ENCODE results near the gene INHBB. TPM values are rescaled to one million over a fixed set of nuclear protein-coding genes. Genes with fewer than 3 reads are reported as not detected.

INHBB gene
- total RNA-seq (not detected), polyA plus RNA-seq (not detected)

GRCh38 chr2:120346026-120346666, at the start of gene INHBB:
INHBB (plus strand) TSS chr2:120346136; CDS start chr2:120346189, 53 bp downstream.
- intact Hi-C loops (cut with micrococcal nuclease) = no loop called here
- H3K4me3 ChIP-seq (ENCODE audit: low read length in 2 of 2) = peak within 1 kb of the TSS in 1 of 2 donors; percentile 35
- peaks cover 8 to 27% (median 22%) of the 10 kb centered on the region in 4 donors for H3K4me1 Mint-ChIP-seq
- ChIA-PET CTCF (ENCODE audit: partially characterized antibody) (no interaction called here), POLR2A (ENCODE audit: partially characterized antibody) (no interaction called here)
- H3K27ac Mint-ChIP-seq = peak within 1 kb of the TSS in 2 of 7 donors; percentile 52 to 80
- peaks cover 0 to 2% (median 0%) of the 10 kb centered on the region in 8 donors for H3K9me3 Mint-ChIP-seq
- H3K27me3 Mint-ChIP-seq = peaks cover 34 to 42% of the 10 kb centered on the region in 2 donors
- H3K9me3 ChIP-seq (ENCODE audit: control insufficient read depth in 1 of 2, low read length in 2 of 2) = no peaks in the 10 kb centered on the region
- H3K36me3 Mint-ChIP-seq = no peaks in the 10 kb centered on the region
- no peak for DNase-seq
- peak within 1 kb of the TSS; percentile 72 to 91 (median 83) for H3K4me3 Mint-ChIP-seq
- H3K36me3 ChIP-seq (ENCODE audit: insufficient read depth, low read length) = no peaks in the 10 kb centered on the region
- peaks cover 29% of the 10 kb centered on the region for H3K4me1 ChIP-seq (ENCODE audit: insufficient read depth, low read length)
- peaks cover 24% of the 10 kb centered on the region for H3K27me3 ChIP-seq (ENCODE audit: insufficient read depth, low read length)
- H3K27ac ChIP-seq (ENCODE audit: low read depth, low read length) = no peak within 1 kb of the TSS

DNA sequence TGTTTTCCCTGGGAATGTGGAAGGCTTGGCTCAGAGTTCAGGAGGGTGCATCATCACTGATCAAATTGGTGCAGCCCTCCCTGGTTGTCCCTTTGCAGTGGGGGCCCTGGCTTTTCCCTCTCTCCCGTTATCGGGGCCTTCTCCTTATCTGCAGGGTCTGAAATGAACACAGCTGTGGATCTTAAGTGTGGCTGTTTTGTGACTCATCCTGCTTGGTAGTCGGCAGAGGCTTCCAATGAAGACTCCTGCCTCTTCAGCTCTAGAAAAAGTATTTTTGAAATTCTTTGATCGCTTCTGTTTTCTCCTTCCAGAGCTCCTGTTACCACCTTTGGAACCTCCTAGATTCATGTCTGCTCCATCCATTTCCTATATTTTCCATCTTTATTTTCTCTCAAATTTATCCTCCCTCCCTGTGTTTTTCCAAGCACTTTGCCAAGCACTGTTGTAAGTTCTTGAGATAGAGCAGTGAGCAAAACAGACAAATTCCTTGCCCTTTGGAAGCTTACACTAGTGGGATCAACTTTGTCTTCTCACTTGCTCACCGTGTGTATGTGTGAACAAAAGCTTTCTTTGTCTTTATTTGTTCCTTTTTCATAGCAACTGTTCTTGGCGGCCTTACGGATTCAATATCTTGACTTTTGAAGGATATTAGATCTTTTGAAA, 47.6 kb upstream of the INHBB start:
- Histone ChIP-seq H3K9me3 (ENCODE audit: control insufficient read depth in 1 of 2, low read length in 2 of 2) (no peaks in the 10 kb centered on the region), H3K36me3 (ENCODE audit: insufficient read depth, low read length) (peaks cover 14% of the 10 kb centered on the region), H3K27ac (ENCODE audit: low read depth, low read length) (no peak overlapping the region), H3K4me3 (ENCODE audit: low read length in 2 of 2) (no peak overlapping the region), H3K27me3 (ENCODE audit: insufficient read depth, low read length) (no peaks in the 10 kb centered on the region), H3K4me1 (ENCODE audit: insufficient read depth, low read length) (no peaks in the 10 kb centered on the region)
- POLR2A ChIA-PET (ENCODE audit: partially characterized antibody) = no interaction called here
- peaks cover 43 to 46% of the 10 kb centered on the region in 2 donors for H3K36me3 Mint-ChIP-seq
- no peaks in the 10 kb centered on the region for H3K27me3 Mint-ChIP-seq
- no peak overlapping the region for H3K4me3 Mint-ChIP-seq
- CTCF ChIA-PET (ENCODE audit: partially characterized antibody) = interaction anchor here (1.4 to 11.3 kb wide), 2 partner anchors 15 to 122 kb away, joined by 3 to 91 read pairs; no protein-coding TSS in a partner anchor
- intact Hi-C loops (cut with micrococcal nuclease) = no loop called here
- H3K27ac Mint-ChIP-seq = no peak overlapping the region
- DNase-seq = no peak
- H3K4me1 Mint-ChIP-seq = peaks cover 0 to 5% (median under 1%) of the 10 kb centered on the region in 4 donors
- no peaks in the 10 kb centered on the region for H3K9me3 Mint-ChIP-seq

DNA sequence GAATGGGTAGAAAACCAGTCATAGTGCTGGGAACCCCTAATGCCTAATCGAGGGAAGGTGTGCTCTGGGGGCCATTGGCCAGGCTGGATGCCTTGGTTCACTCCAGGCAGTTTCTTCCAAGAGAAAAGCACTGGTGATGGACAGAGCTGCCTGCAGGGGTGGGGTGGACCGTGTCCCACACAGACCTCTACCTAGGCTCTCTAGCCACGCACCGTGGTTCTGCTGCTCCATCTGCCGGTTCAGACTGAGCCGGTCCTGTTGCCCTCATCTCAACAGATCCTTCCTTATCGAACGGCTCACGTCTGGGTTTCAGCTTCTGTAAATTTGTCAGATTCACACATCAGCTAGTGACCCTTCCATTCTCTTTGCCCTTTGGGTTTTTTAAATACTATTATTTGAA, 46.9 kb upstream of the INHBB start:
- Mint-ChIP-seq H3K36me3 (peaks cover 36 to 47% of the 10 kb centered on the region in 2 donors), H3K4me3 (no peak overlapping the region), H3K27ac (no peak overlapping the region), H3K9me3 (no peaks in the 10 kb centered on the region), H3K4me1 (peaks cover 0 to 5% (median under 1%) of the 10 kb centered on the region in 4 donors), H3K27me3 (no peaks in the 10 kb centered on the region)
- POLR2A ChIA-PET (ENCODE audit: partially characterized antibody) = no interaction called here
- CTCF ChIA-PET (ENCODE audit: partially characterized antibody) = interaction anchor here (1.4 to 11.3 kb wide), 2 partner anchors 14 to 123 kb away, joined by 3 to 91 read pairs; no protein-coding TSS in a partner anchor
- no peak overlapping the region for H3K27ac ChIP-seq (ENCODE audit: low read depth, low read length)
- no peaks in the 10 kb centered on the region for H3K27me3 ChIP-seq (ENCODE audit: insufficient read depth, low read length)
- DNase-seq = no peak
- H3K9me3 ChIP-seq (ENCODE audit: control insufficient read depth in 1 of 2, low read length in 2 of 2) = no peaks in the 10 kb centered on the region
- intact Hi-C loops (cut with micrococcal nuclease) = no loop called here
- H3K36me3 ChIP-seq (ENCODE audit: insufficient read depth, low read length) = peaks cover 7% of the 10 kb centered on the region
- H3K4me3 ChIP-seq (ENCODE audit: low read length in 2 of 2) = no peak overlapping the region
- no peaks in the 10 kb centered on the region for H3K4me1 ChIP-seq (ENCODE audit: insufficient read depth, low read length)

GRCh38 chr2:120299561-120299960, 46.4 kb upstream of the INHBB start:
- Mint-ChIP-seq H3K9me3 (no peaks in the 10 kb centered on the region), H3K27ac (no peak overlapping the region), H3K27me3 (no peaks in the 10 kb centered on the region), H3K4me3 (no peak overlapping the region), H3K36me3 (peaks cover 31 to 42% of the 10 kb centered on the region in 2 donors), H3K4me1 (peaks cover 0 to 5% (median under 1%) of the 10 kb centered on the region in 4 donors)
- no peak overlapping the region for H3K27ac ChIP-seq (ENCODE audit: low read depth, low read length)
- intact Hi-C loops (cut with micrococcal nuclease) = no loop called here
- POLR2A ChIA-PET (ENCODE audit: partially characterized antibody) = no interaction called here
- H3K27me3 ChIP-seq (ENCODE audit: insufficient read depth, low read length) = no peaks in the 10 kb centered on the region
- no peaks in the 10 kb centered on the region for H3K9me3 ChIP-seq (ENCODE audit: control insufficient read depth in 1 of 2, low read length in 2 of 2)
- no peak overlapping the region for H3K4me3 ChIP-seq (ENCODE audit: low read length in 2 of 2)
- peaks cover 7% of the 10 kb centered on the region for H3K36me3 ChIP-seq (ENCODE audit: insufficient read depth, low read length)
- H3K4me1 ChIP-seq (ENCODE audit: insufficient read depth, low read length) = no peaks in the 10 kb centered on the region
- CTCF ChIA-PET (ENCODE audit: partially characterized antibody) = interaction anchor here (1.4 to 11.3 kb wide), 2 partner anchors 13 to 123 kb away, joined by 3 to 91 read pairs; no protein-coding TSS in a partner anchor
- no peak for DNase-seq

DNA sequence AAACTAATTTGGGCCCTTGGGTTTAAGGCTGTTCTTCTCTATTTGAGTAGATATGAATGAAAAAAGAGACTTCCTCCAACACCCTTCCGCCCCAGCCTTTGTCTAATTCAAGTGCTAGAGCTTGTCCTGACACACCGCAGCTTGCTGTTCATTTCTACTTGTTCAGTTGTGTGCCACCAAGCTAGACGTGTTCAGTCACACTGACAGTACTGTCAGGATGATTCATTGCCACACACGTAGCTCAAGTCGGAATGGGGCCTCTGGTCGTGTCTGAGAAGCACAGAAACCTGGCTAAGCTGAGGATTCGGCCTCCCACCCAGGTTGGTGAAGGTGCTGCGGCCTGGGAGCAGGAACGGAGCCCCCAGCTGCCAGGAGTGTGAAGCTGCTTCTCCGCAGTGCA, 45.6 kb upstream of the INHBB start:
- POLR2A ChIA-PET (ENCODE audit: partially characterized antibody) = no interaction called here
- Mint-ChIP-seq H3K27ac (no peak overlapping the region), H3K4me1 (peaks cover 0 to 5% (median under 1%) of the 10 kb centered on the region in 4 donors), H3K9me3 (no peaks in the 10 kb centered on the region), H3K27me3 (no peaks in the 10 kb centered on the region), H3K4me3 (no peak overlapping the region), H3K36me3 (peaks cover 30 to 41% of the 10 kb centered on the region in 2 donors)
- Histone ChIP-seq H3K9me3 (ENCODE audit: control insufficient read depth in 1 of 2, low read length in 2 of 2) (no peaks in the 10 kb centered on the region), H3K27ac (ENCODE audit: low read depth, low read length) (no peak overlapping the region), H3K27me3 (ENCODE audit: insufficient read depth, low read length) (no peaks in the 10 kb centered on the region), H3K4me1 (ENCODE audit: insufficient read depth, low read length) (no peaks in the 10 kb centered on the region), H3K36me3 (ENCODE audit: insufficient read depth, low read length) (peaks cover 7% of the 10 kb centered on the region), H3K4me3 (ENCODE audit: low read length in 2 of 2) (no peak overlapping the region)
- DNase-seq = no peak
- intact Hi-C loops (cut with micrococcal nuclease) = no loop called here
- CTCF ChIA-PET (ENCODE audit: partially characterized antibody) = interaction anchor here (11.3 kb wide), 1 partner anchor 13 kb away, joined by 91 read pairs; no protein-coding TSS in a partner anchor

DNA sequence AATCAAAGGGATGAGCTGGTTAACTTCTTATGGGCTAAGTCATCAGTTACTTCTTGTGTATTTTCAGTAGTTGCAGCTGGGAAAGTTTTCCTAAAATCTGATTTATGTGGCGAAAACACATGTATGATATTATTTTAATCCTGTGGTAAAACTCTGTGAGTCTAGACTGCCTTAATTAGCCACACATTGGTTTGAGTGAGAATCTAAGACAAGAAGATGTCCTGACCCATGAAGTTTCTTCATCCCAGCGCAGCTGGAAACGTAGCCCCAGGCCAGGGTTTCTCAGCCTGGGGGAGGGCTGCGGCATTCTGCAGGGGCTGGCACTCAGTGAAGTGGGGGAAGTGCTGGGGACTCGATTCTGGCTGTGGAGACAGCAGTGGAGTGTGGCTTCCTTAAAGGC, 44.7 kb upstream of the INHBB start:
- H3K27ac ChIP-seq (ENCODE audit: low read depth, low read length) = no peak overlapping the region
- peak overlapping the region in 1 of 7 donors; percentile 13 for H3K27ac Mint-ChIP-seq
- no peaks in the 10 kb centered on the region for H3K9me3 Mint-ChIP-seq
- no peak overlapping the region for H3K4me3 Mint-ChIP-seq
- H3K36me3 Mint-ChIP-seq = peaks cover 26 to 42% of the 10 kb centered on the region in 2 donors
- no peaks in the 10 kb centered on the region for H3K27me3 ChIP-seq (ENCODE audit: insufficient read depth, low read length)
- no peak overlapping the region for H3K4me3 ChIP-seq (ENCODE audit: low read length in 2 of 2)
- H3K27me3 Mint-ChIP-seq = no peaks in the 10 kb centered on the region
- no peaks in the 10 kb centered on the region for H3K9me3 ChIP-seq (ENCODE audit: control insufficient read depth in 1 of 2, low read length in 2 of 2)
- intact Hi-C loops (cut with micrococcal nuclease) = no loop called here
- ChIA-PET POLR2A (ENCODE audit: partially characterized antibody) (no interaction called here), CTCF (ENCODE audit: partially characterized antibody) (interaction anchor here (11.3 kb wide), 1 partner anchor 12 kb away, joined by 91 read pairs; no protein-coding TSS in a partner anchor)
- peaks cover 0 to 7% (median under 1%) of the 10 kb centered on the region in 4 donors for H3K4me1 Mint-ChIP-seq
- no peaks in the 10 kb centered on the region for H3K4me1 ChIP-seq (ENCODE audit: insufficient read depth, low read length)
- no peak for DNase-seq
- peaks cover 3% of the 10 kb centered on the region for H3K36me3 ChIP-seq (ENCODE audit: insufficient read depth, low read length)

GRCh38 chr2:120302301-120302700, 43.6 kb upstream of the INHBB start:
- POLR2A ChIA-PET (ENCODE audit: partially characterized antibody) = no interaction called here
- H3K27me3 ChIP-seq (ENCODE audit: insufficient read depth, low read length) = no peaks in the 10 kb centered on the region
- CTCF ChIA-PET (ENCODE audit: partially characterized antibody) = interaction anchor here (0.7 to 11.3 kb wide), 3 partner anchors 11 to 642 kb away, joined by 3 to 91 read pairs (median 3); no protein-coding TSS in a partner anchor
- H3K4me3 ChIP-seq (ENCODE audit: low read length in 2 of 2) = no peak overlapping the region
- H3K4me1 ChIP-seq (ENCODE audit: insufficient read depth, low read length) = no peaks in the 10 kb centered on the region
- no peak overlapping the region for H3K27ac Mint-ChIP-seq
- intact Hi-C loops (cut with micrococcal nuclease) = no loop called here
- H3K9me3 ChIP-seq (ENCODE audit: control insufficient read depth in 1 of 2, low read length in 2 of 2) = no peaks in the 10 kb centered on the region
- no peaks in the 10 kb centered on the region for H3K27me3 Mint-ChIP-seq
- no peak overlapping the region for H3K27ac ChIP-seq (ENCODE audit: low read depth, low read length)
- no peaks in the 10 kb centered on the region for H3K9me3 Mint-ChIP-seq
- H3K4me3 Mint-ChIP-seq = no peak overlapping the region
- H3K36me3 ChIP-seq (ENCODE audit: insufficient read depth, low read length) = peaks cover 3% of the 10 kb centered on the region
- no peak for DNase-seq
- peaks cover 0 to 7% (median under 1%) of the 10 kb centered on the region in 4 donors for H3K4me1 Mint-ChIP-seq
- peaks cover 21 to 36% of the 10 kb centered on the region in 2 donors for H3K36me3 Mint-ChIP-seq

Measured in CD4-positive, alpha-beta memory T cell (primary cell).